Upper lobe of left lung (tissue), 6 donors: ENCODE measurements around the gene AMDHD1. TPM values are rescaled to one million over a fixed set of nuclear protein-coding genes. Genes with fewer than 3 reads are reported as not detected.

Source experiments
- ATAC-seq, 2 donors: fragments of 200-7000 bp; cut with Tn5 transposase; one replicate each; pipeline ENCODE4 v1.9.1; 2022; ENCODE audit warnings: mild to moderate bottlenecking in 2 of 2, moderate library complexity in 2 of 2; ENCODE audit not compliant: low FRiP score in 2 of 2
- DNase-seq, 2 donors: peaks; one replicate each; pipeline ENCODE4 v3.0.0-alpha.2; 2019 to 2020
- H3K27ac ChIP-seq, 4 donors: fragments of 200-600 bp; sonication (generic); one replicate each; pipeline ENCODE4 v1.5.1; 2016 to 2019
- H3K27me3 ChIP-seq, 4 donors: fragments of 200-600 bp; sonication (generic); one replicate each; pipeline ENCODE4 v1.5.1; 2017 to 2019
- H3K36me3 ChIP-seq, 4 donors: fragments of 200-600 bp; sonication (generic); one replicate each; pipeline ENCODE4 v1.5.1; 2016 to 2019
- H3K4me1 ChIP-seq, 4 donors: fragments of 200-600 bp; sonication (generic); one replicate each; pipeline ENCODE4 v1.5.1; 2018 to 2019
- H3K4me3 ChIP-seq, 4 donors: fragments of 200-600 bp; sonication (generic); one replicate each; pipeline ENCODE4 v1.5.1; 2017 to 2019; ENCODE audit warnings: mild to moderate bottlenecking in 2 of 4, moderate library complexity in 1 of 4
- H3K9me3 ChIP-seq, 4 donors: fragments of 200-600 bp; sonication (generic); one replicate each; pipeline ENCODE4 v1.5.1; 2018 to 2019
- CTCF ChIP-seq, 6 experiments: fragments of 450-650 bp in 4 of 6; fragments of 200-600 bp in 2 of 6; sonication (generic) in 2 of 6; IDR thresholded peaks; one replicate each; pipeline ENCODE4 v1.5.1; 2016 to 2019; ENCODE audit warnings: antibody characterized with exemption in 6 of 6
- EP300 ChIP-seq, 4 donors: sonication (generic); formaldehyde crosslinking; IDR thresholded peaks; one replicate each; pipeline ENCODE4 v1.5.1; 2017; ENCODE audit warnings: antibody characterized with exemption in 4 of 4, control low read depth in 2 of 4
- POLR2A ChIP-seq, 4 donors: fragments of 450-650 bp; IDR thresholded peaks; one replicate each; pipeline ENCODE4 v1.5.1; 2016 to 2017; ENCODE audit warnings: antibody characterized with exemption in 4 of 4, mild to moderate bottlenecking in 2 of 4
- POLR2AphosphoS5 ChIP-seq, 2 donors: sonication (generic); formaldehyde crosslinking; IDR thresholded peaks; one replicate each; pipeline ENCODE4 v1.5.1; 2017; ENCODE audit warnings: antibody characterized with exemption in 2 of 2
- WGBS, 2 donors: methylation state at CpG; one replicate each; pipeline ENCODE4 v1.1.5; 2017 to 2018; 5-methylcytosine and 5-hydroxymethylcytosine counted together
- total RNA-seq, 6 donors: library from RNA; depleted of rRNA in 4 of 6; stranded (reverse); fragments of >200 nt in 4 of 6; gene quantifications; one replicate each; pipeline versions ENCODE4 v1.1.0 to v1.2.1, GENCODE V29; 2016 to 2021
- donor health status: DM: no; HTN: no; CAD: no; lungs with moderate emphysema.
- donor health status: DM: no; HTN: yes; CAD: no; lungs with severe emphysema.

AMDHD1 gene
- total RNA-seq, 6 donors from 2014 or later: 0.91 to 2.2 (median 1.9) TPM; not detected in 1

- Histone ChIP-seq H3K36me3 (peaks cover 0 to 3% (median 0%) of the 10 kb centered on the region in 4 donors), H3K27ac (no peak overlapping the region), H3K27me3 (no peaks in the 10 kb centered on the region), H3K4me3 (no peak overlapping the region), H3K9me3 (no peaks in the 10 kb centered on the region), H3K4me1 (no peaks in the 10 kb centered on the region)
- ATAC-seq: no peak
- 97% methylated on average over 5 of the region's 5 CpGs for WGBS, 2 donors
- no peak for DNase-seq
- TF ChIP-seq POLR2A (IDR thresholded peaks at IDR 0.05): no peak
- TF ChIP-seq EP300 (IDR thresholded peaks at IDR 0.05): no peak
- no peak for TF ChIP-seq CTCF (IDR thresholded peaks at IDR 0.05)
- TF ChIP-seq POLR2AphosphoS5 (IDR thresholded peaks at IDR 0.05): no peak
Observed at GRCh38 chr12:95978351-95978750, 35.2 kb downstream of the AMDHD1 start.

- no peak for DNase-seq
- peaks cover 0 to 3% (median 0%) of the 10 kb centered on the region in 4 donors for H3K36me3 ChIP-seq
- 96 to 97% methylated on average over 3 of the region's 3 CpGs for WGBS, 2 donors
- H3K27ac ChIP-seq: no peak overlapping the region
- no peak overlapping the region for H3K4me3 ChIP-seq
- H3K9me3 ChIP-seq: no peaks in the 10 kb centered on the region
- TF ChIP-seq POLR2A (IDR thresholded peaks at IDR 0.05): no peak
- TF ChIP-seq CTCF (IDR thresholded peaks at IDR 0.05): no peak
- no peak for TF ChIP-seq EP300 (IDR thresholded peaks at IDR 0.05)
- no peaks in the 10 kb centered on the region for H3K27me3 ChIP-seq
- no peaks in the 10 kb centered on the region for H3K4me1 ChIP-seq
- no peak for ATAC-seq
Observed at GRCh38 chr12:95978774-95979173, 35.6 kb downstream of the AMDHD1 start.

GRCh38 chr12:95980437-95980836, 37.3 kb downstream of the AMDHD1 start:
- no peak overlapping the region for H3K27ac ChIP-seq
- 90 to 95% methylated on average over 5 of the region's 5 CpGs for WGBS, 2 donors
- H3K9me3 ChIP-seq: no peaks in the 10 kb centered on the region
- H3K27me3 ChIP-seq: no peaks in the 10 kb centered on the region
- DNase-seq (no peak), ATAC-seq (no peak)
- no peak overlapping the region for H3K4me3 ChIP-seq
- no peak for TF ChIP-seq EP300 (IDR thresholded peaks at IDR 0.05)
- TF ChIP-seq CTCF (IDR thresholded peaks at IDR 0.05): no peak
- no peak for TF ChIP-seq POLR2A (IDR thresholded peaks at IDR 0.05)
- no peak for TF ChIP-seq POLR2AphosphoS5 (IDR thresholded peaks at IDR 0.05)
- peaks cover 0 to 3% (median 0%) of the 10 kb centered on the region in 4 donors for H3K36me3 ChIP-seq
- H3K4me1 ChIP-seq: no peaks in the 10 kb centered on the region

- Histone ChIP-seq H3K36me3 (peaks cover 0 to 3% (median 0%) of the 10 kb centered on the region in 4 donors), H3K4me3 (no peak overlapping the region), H3K9me3 (no peaks in the 10 kb centered on the region), H3K27ac (no peak overlapping the region), H3K27me3 (no peaks in the 10 kb centered on the region), H3K4me1 (no peaks in the 10 kb centered on the region)
- DNase-seq (no peak), ATAC-seq (no peak)
- WGBS, 2 donors: 82 to 89% methylated on average over 1 of the region's 1 CpG
- TF ChIP-seq CTCF (IDR thresholded peaks at IDR 0.05) (no peak), POLR2AphosphoS5 (IDR thresholded peaks at IDR 0.05) (no peak), EP300 (IDR thresholded peaks at IDR 0.05) (no peak), POLR2A (IDR thresholded peaks at IDR 0.05) (no peak)
Observed at GRCh38 chr12:95982602-95983001, 39.5 kb downstream of the AMDHD1 start.

- Histone ChIP-seq H3K4me3 (no peak overlapping the region), H3K9me3 (no peaks in the 10 kb centered on the region), H3K27me3 (no peaks in the 10 kb centered on the region), H3K4me1 (no peaks in the 10 kb centered on the region), H3K36me3 (peaks cover 0 to 3% (median 0%) of the 10 kb centered on the region in 4 donors), H3K27ac (no peak overlapping the region)
- ATAC-seq (no peak), DNase-seq (no peak)
- TF ChIP-seq EP300 (IDR thresholded peaks at IDR 0.05) (no peak), POLR2AphosphoS5 (IDR thresholded peaks at IDR 0.05) (no peak), POLR2A (IDR thresholded peaks at IDR 0.05) (no peak), CTCF (IDR thresholded peaks at IDR 0.05) (no peak)
- WGBS, 2 donors: 82 to 91% methylated on average over 1 of the region's 1 CpG
Observed at GRCh38 chr12:95984682-95985081, 41.6 kb downstream of the AMDHD1 start.
